Mesodermal cell (in vitro differentiated cells): ENCODE measurements around the gene CD8B2.

Source experiments
- H3K27ac ChIP-seq: 2 replicates; pipeline ENCODE4 v1.7.0; 2013; ENCODE audit warnings: mild to moderate bottlenecking, low read depth, low read length, moderate library complexity; ENCODE audit not compliant: severe bottlenecking
- H3K36me3 ChIP-seq: 2 replicates; pipeline ENCODE4 v1.7.1; 2013; ENCODE audit warnings: mild to moderate bottlenecking, low read length, moderate library complexity; ENCODE audit not compliant: control insufficient read depth, insufficient read depth
- H3K4me1 ChIP-seq: one replicate; pipeline ENCODE4 v1.7.1; 2013; ENCODE audit warnings: mild to moderate bottlenecking, low read length; ENCODE audit not compliant: insufficient read depth, control insufficient read depth, poor library complexity, severe bottlenecking
- H3K4me3 ChIP-seq: 2 replicates; pipeline ENCODE4 v1.7.0; 2013; ENCODE audit warnings: low read length, control low read depth, mild to moderate bottlenecking; ENCODE audit not compliant: insufficient read depth, poor library complexity, severe bottlenecking; ENCODE audit errors: extremely low read depth
- H3K9me3 ChIP-seq: 2 replicates; pipeline ENCODE4 v1.7.1; 2013; ENCODE audit warnings: mild to moderate bottlenecking, low read length, moderate library complexity; ENCODE audit not compliant: control insufficient read depth
- WGBS, 2 experiments: methylation state at CpG; one replicate each; pipeline ENCODE4 v1.1.5; 2013; ENCODE audit warnings: missing lambda C conversion rate in 2 of 2; ENCODE audit not compliant: insufficient coverage in 2 of 2; 5-methylcytosine and 5-hydroxymethylcytosine counted together

The CD8B2 gene

GRCh38 chr2:106534471-106534870 lies 47.3 kb downstream of the CD8B2 start:
- Histone ChIP-seq H3K4me3 (no peak overlapping the region), H3K36me3 (no peaks in the 10 kb centered on the region), H3K4me1 (no peaks in the 10 kb centered on the region), H3K9me3 (no peaks in the 10 kb centered on the region), H3K27ac (no peak overlapping the region)
- WGBS, 2 experiments = 42 to 85% methylated on average over 3 to 5 of the region's 6 CpGs

GRCh38 chr2:106536490-106536889 lies 49.3 kb downstream of the CD8B2 start:
- Histone ChIP-seq H3K9me3 (no peaks in the 10 kb centered on the region), H3K36me3 (no peaks in the 10 kb centered on the region), H3K4me1 (no peaks in the 10 kb centered on the region), H3K4me3 (no peak overlapping the region), H3K27ac (no peak overlapping the region)
- WGBS, 2 experiments = 95 to 97% methylated on average over 3 of the region's 3 CpGs

GRCh38 chr2:106537047-106537446 lies 49.9 kb downstream of the CD8B2 start:
- Histone ChIP-seq H3K36me3 (no peaks in the 10 kb centered on the region), H3K27ac (no peak overlapping the region), H3K4me3 (no peak overlapping the region), H3K4me1 (no peaks in the 10 kb centered on the region), H3K9me3 (no peaks in the 10 kb centered on the region)
- 85 to 92% methylated on average over 2 of the region's 4 CpGs for WGBS, 2 experiments

GRCh38 chr2:106537791-106538191 lies 50.6 kb downstream of the CD8B2 start:
- H3K36me3 ChIP-seq = no peaks in the 10 kb centered on the region
- H3K4me3 ChIP-seq = no peak overlapping the region
- 84 to 85% methylated on average over 8 to 9 of the region's 10 CpGs for WGBS, 2 experiments
- H3K4me1 ChIP-seq = no peaks in the 10 kb centered on the region
- H3K27ac ChIP-seq = no peak overlapping the region
- H3K9me3 ChIP-seq = no peaks in the 10 kb centered on the region

- no peaks in the 10 kb centered on the region for H3K36me3 ChIP-seq
- H3K27ac ChIP-seq = no peak overlapping the region
- no peaks in the 10 kb centered on the region for H3K4me1 ChIP-seq
- H3K4me3 ChIP-seq = no peak overlapping the region
- H3K9me3 ChIP-seq = no peaks in the 10 kb centered on the region
- WGBS, 2 experiments = 93 to 100% methylated on average over 1 to 4 of the region's 5 CpGs
Measured at GRCh38 chr2:106540886-106541285, 53.7 kb downstream of the CD8B2 start.

- Histone ChIP-seq H3K36me3 (no peaks in the 10 kb centered on the region), H3K27ac (no peak overlapping the region), H3K4me1 (no peaks in the 10 kb centered on the region), H3K9me3 (no peaks in the 10 kb centered on the region), H3K4me3 (no peak overlapping the region)
- WGBS, 2 experiments = 88 to 90% methylated on average over 1 to 2 of the region's 4 CpGs
Measured at GRCh38 chr2:106541333-106541732, 54.2 kb downstream of the CD8B2 start.

GRCh38 chr2:106542746-106543359 lies 55.7 kb downstream of the CD8B2 start:
- H3K27ac ChIP-seq = no peak overlapping the region
- no peaks in the 10 kb centered on the region for H3K9me3 ChIP-seq
- peak overlapping the region; percentile 8 for H3K4me3 ChIP-seq
- WGBS, 2 experiments = 19 to 26% methylated on average over 12 to 19 of the region's 24 CpGs
- H3K4me1 ChIP-seq = no peaks in the 10 kb centered on the region
- no peaks in the 10 kb centered on the region for H3K36me3 ChIP-seq

GRCh38 chr2:106545007-106545406 lies 57.8 kb downstream of the CD8B2 start:
- Histone ChIP-seq H3K9me3 (no peaks in the 10 kb centered on the region), H3K4me1 (no peaks in the 10 kb centered on the region), H3K36me3 (no peaks in the 10 kb centered on the region), H3K27ac (no peak overlapping the region), H3K4me3 (no peak overlapping the region)
- 93 to 94% methylated on average over 8 to 9 of the region's 10 CpGs for WGBS, 2 experiments

GRCh38 chr2:106546391-106546990 lies 59.3 kb downstream of the CD8B2 start:
- H3K36me3 ChIP-seq = no peaks in the 10 kb centered on the region
- H3K27ac ChIP-seq = no peak overlapping the region
- H3K4me3 ChIP-seq = no peak overlapping the region
- H3K9me3 ChIP-seq = no peaks in the 10 kb centered on the region
- 83 to 88% methylated on average over 3 to 4 of the region's 8 CpGs for WGBS, 2 experiments
- H3K4me1 ChIP-seq = no peaks in the 10 kb centered on the region

- no peak overlapping the region for H3K4me3 ChIP-seq
- no peak overlapping the region for H3K27ac ChIP-seq
- H3K4me1 ChIP-seq = no peaks in the 10 kb centered on the region
- WGBS, 2 experiments = 89 to 90% methylated on average over 11 of the region's 14 CpGs
- H3K9me3 ChIP-seq = no peaks in the 10 kb centered on the region
- no peaks in the 10 kb centered on the region for H3K36me3 ChIP-seq
Measured at GRCh38 chr2:106547164-106547903, 60.2 kb downstream of the CD8B2 start.
